GM12864 (cell line): ENCODE data around the gene C2CD5.

Experiments used
- DNase-seq: peaks from one replicate; pipeline ENCODE4 v3.0.0-alpha.2; 2011; ENCODE audit warnings: low read depth
- H3K4me3 ChIP-seq: 2 replicates; pipeline ENCODE4 v1.5.1; 2011; ENCODE audit warnings: mild to moderate bottlenecking, low read depth, low read length, control low read depth
- TF ChIP-seq, protein P1 (sequence below): IDR thresholded peaks from 2 replicates; pipeline ENCODE4 v1.5.1; 2011; ENCODE audit warnings: low read depth, mild to moderate bottlenecking, moderate library complexity, low read length, control low read depth, inconsistent platforms; ENCODE audit errors: missing control alignments

C2CD5 gene

DNA sequence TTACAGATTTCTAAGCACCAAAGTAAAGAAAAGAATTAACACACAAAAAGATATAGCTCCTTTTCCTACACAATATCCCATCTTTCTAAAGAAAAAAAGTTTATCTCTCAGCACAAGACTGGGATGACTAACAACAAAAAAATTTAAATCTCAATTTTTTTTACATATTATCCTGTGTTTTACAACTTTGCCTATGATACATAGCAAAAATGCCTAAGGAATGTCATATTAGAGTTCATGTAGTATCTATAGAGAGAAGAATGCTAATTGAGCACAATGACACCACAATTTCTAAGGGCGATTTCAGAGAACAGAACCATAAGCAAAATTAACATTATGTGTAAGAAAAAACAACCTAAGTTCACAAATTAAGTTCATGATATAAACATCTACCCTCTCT is 16.3 kb downstream of the C2CD5 start:
- TF ChIP-seq, protein P1, sequence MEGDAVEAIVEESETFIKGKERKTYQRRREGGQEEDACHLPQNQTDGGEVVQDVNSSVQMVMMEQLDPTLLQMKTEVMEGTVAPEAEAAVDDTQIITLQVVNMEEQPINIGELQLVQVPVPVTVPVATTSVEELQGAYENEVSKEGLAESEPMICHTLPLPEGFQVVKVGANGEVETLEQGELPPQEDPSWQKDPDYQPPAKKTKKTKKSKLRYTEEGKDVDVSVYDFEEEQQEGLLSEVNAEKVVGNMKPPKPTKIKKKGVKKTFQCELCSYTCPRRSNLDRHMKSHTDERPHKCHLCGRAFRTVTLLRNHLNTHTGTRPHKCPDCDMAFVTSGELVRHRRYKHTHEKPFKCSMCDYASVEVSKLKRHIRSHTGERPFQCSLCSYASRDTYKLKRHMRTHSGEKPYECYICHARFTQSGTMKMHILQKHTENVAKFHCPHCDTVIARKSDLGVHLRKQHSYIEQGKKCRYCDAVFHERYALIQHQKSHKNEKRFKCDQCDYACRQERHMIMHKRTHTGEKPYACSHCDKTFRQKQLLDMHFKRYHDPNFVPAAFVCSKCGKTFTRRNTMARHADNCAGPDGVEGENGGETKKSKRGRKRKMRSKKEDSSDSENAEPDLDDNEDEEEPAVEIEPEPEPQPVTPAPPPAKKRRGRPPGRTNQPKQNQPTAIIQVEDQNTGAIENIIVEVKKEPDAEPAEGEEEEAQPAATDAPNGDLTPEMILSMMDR = no peak
- no peak overlapping the region for H3K4me3 ChIP-seq
- DNase-seq = no peak

DNA sequence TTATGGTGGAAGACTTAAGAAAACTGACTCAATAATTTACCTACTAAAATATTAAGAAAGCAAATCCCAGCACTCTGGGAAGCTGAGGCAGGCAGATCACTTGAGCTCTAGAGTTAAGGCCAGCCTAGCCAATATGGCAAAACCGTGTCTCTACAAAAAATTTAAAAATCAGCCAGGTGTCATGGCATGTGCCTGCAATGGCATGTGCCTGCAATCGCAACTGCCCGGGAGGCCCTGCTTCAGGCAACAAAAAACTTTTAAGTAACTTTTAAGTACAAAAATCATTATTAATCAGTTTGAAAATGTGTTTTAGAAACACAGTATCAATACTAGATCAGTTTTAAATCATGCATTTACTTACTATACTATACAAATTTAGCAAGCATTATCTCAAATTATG is 17.5 kb downstream of the C2CD5 start:
- H3K4me3 ChIP-seq = no peak overlapping the region
- TF ChIP-seq, protein P1 = no peak
- no peak for DNase-seq

DNA sequence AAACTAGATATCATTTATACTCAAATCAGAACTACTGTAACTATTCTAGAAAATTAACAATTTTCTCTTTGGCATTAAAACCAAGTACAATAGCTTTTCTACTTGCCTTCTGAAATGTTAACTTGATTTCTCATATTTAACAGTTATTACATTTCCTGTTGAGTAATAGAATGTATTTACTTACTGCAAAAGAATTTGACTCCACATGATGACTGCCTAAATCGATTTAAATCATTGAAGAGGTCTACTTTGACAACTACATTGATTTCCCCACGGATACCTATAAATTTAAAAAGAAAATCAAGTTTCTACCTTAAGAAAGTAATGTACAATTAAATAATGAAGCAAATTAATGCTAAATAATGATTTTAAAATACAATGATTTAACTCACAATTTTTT is 18.9 kb downstream of the C2CD5 start:
- DNase-seq = no peak
- no peak overlapping the region for H3K4me3 ChIP-seq
- TF ChIP-seq, protein P1 = no peak

DNA sequence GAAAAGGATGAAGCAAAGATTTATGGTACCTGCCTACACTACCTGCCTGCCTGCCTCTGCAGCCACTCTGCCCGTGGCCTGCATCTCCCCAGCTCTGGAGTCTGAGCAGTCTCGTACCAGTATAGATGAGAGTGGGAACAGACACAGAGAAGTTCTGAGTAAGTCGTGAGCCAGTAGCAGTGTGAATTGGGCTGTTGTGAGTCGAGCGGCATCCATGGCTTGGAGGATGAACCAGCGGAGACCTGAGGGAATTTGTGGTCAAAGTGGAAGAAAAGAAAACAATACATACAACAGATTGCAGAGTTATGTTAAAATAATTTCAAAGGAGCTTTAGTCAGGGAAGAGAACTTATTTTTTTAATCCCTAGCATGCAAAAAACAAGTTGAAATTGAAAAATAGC is 25.3 kb downstream of the C2CD5 start:
- TF ChIP-seq, protein P1 = no peak
- DNase-seq = no peak
- no peak overlapping the region for H3K4me3 ChIP-seq

DNA sequence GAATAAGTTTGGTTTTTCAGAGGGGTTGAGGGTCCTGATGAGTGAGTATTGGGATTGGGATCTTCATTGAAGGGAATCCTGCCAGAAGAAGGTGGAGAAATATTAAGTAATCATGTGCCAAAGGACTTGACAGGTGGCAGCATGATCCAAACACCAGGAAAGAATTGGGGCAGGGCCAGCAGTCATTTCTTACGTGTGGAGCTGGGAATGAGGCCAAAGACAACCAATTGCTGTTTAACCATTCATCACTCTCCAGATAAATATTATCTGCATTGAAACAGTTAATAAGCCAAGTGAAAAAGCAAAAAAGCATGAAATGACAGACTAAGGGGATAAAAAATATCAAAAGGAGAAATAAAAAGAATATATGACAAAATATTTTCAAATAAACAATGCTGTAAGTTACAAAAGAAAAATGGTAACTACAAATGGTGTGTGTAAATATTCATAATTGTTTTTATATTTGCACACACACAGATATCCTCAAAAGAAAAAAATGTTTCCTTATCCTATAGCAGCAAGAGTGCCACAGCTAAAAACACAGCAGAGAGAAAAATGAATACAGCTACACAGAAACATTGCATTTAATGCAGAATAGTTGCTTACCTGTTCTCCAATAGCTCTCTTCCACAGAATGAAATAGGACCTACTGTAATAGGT is 26.2 kb downstream of the C2CD5 start:
- TF ChIP-seq, protein P1 = no peak

DNA sequence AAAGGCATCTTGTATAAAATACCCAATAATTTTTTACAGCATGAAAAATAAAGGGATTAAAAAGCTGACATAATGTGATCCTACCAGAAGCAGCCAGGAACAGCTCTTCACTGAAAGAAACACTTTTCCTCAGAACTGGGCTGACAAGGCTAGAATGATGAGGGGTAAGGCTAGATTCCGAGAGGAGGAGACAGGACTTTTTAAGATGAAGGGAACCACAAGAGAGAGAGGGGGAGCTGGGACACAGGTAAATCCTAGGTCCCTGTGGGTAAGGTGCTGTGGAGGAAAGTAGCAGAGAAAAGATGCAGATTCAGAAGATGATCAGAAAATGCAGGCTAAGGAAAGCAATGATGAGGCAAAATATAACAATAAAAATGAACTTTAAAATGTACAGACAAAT is 29.5 kb downstream of the C2CD5 start:
- TF ChIP-seq, protein P1 = no peak
- no peak for DNase-seq
- no peak overlapping the region for H3K4me3 ChIP-seq

More for the DNA sequence above, 26.2 kb downstream of the C2CD5 start:
- H3K4me3 ChIP-seq = no peak overlapping the region
- no peak for DNase-seq

DNA sequence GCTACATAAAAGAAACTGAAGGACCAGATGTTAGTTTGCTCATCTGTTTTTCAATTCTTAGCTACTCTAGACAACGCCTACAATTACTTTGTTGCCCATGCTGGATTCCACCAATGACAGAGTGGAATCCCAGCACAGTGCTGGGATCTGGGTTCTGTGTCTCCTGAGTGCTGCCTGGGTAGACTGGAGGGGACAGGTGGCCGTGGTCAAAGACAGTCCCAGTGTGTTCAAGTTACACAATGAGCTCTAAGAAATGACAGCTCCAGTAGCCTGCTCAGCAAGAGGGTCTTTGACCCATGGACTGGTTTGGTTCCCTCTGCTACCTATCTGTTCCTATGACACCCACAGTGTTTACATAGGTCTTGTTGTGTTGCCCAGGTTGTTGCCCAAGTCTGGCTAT is 38.5 kb downstream of the C2CD5 start:
- no peak for DNase-seq
- TF ChIP-seq, protein P1 = no peak
- H3K4me3 ChIP-seq = no peak overlapping the region
